ENCODE data around the gene PRKCH. TPM values are rescaled to one million over a fixed set of nuclear protein-coding genes. Genes with fewer than 3 reads are reported as not detected.

The PRKCH gene
- total RNA-seq, 1 experiment from 2014 or later, result 2.7 TPM

DNA sequence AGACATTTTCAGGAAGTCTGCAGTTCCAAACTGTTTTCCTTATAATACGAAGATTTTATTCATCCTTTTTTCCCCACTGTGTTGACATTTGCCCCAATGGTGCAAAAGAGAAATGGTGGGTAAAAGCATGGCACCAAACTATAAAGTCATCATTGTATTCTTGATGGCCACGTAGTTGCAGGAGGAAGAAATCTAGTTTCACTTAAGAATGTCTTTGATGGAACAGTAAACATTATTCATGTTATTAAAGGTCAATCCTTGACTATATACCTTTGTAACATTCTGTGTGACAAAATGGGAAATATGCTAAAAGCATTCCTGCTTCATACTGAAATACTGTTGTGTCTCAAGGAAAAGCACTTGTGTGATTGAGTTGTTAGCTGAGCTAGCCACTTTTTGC is 80.1 kb downstream of the PRKCH start:
- CTCF ChIA-PET, result no interaction called here
- DNase-seq (ENCODE audit: low read depth, low spot score) (no peak), ATAC-seq (no peak)
- Histone ChIP-seq H3K4me1 (ENCODE audit: control insufficient read depth, insufficient read depth, low read length) (no peaks in the 10 kb centered on the region), H3K27me3 (ENCODE audit: control insufficient read depth, insufficient read depth, low read length) (no peaks in the 10 kb centered on the region), H3K36me3 (ENCODE audit: control insufficient read depth, insufficient read depth, low read length) (no peaks in the 10 kb centered on the region), H3K27ac (ENCODE audit: low read length) (no peak overlapping the region), H3K9me3 (ENCODE audit: control insufficient read depth, insufficient read depth, low read depth, low read length) (no peaks in the 10 kb centered on the region), H3K4me3 (ENCODE audit: low read depth in 2 of 2, low read length in 2 of 2) (no peak overlapping the region)
- no TSS peak for BruUV-seq (replicated peaks)
- POLR2A ChIA-PET, result no interaction called here
- TF ChIP-seq, protein P1, sequence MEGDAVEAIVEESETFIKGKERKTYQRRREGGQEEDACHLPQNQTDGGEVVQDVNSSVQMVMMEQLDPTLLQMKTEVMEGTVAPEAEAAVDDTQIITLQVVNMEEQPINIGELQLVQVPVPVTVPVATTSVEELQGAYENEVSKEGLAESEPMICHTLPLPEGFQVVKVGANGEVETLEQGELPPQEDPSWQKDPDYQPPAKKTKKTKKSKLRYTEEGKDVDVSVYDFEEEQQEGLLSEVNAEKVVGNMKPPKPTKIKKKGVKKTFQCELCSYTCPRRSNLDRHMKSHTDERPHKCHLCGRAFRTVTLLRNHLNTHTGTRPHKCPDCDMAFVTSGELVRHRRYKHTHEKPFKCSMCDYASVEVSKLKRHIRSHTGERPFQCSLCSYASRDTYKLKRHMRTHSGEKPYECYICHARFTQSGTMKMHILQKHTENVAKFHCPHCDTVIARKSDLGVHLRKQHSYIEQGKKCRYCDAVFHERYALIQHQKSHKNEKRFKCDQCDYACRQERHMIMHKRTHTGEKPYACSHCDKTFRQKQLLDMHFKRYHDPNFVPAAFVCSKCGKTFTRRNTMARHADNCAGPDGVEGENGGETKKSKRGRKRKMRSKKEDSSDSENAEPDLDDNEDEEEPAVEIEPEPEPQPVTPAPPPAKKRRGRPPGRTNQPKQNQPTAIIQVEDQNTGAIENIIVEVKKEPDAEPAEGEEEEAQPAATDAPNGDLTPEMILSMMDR (IDR thresholded peaks at IDR 0.05), result no peak
- TF ChIP-seq TCF7L2 (IDR thresholded peaks at IDR 0.05; ENCODE audit: low read depth, low read length), result no peak
- no peak for TF ChIP-seq POLR2AphosphoS5 (IDR thresholded peaks at IDR 0.05; ENCODE audit: low read depth, low read length)
- TF ChIP-seq, protein P2, sequence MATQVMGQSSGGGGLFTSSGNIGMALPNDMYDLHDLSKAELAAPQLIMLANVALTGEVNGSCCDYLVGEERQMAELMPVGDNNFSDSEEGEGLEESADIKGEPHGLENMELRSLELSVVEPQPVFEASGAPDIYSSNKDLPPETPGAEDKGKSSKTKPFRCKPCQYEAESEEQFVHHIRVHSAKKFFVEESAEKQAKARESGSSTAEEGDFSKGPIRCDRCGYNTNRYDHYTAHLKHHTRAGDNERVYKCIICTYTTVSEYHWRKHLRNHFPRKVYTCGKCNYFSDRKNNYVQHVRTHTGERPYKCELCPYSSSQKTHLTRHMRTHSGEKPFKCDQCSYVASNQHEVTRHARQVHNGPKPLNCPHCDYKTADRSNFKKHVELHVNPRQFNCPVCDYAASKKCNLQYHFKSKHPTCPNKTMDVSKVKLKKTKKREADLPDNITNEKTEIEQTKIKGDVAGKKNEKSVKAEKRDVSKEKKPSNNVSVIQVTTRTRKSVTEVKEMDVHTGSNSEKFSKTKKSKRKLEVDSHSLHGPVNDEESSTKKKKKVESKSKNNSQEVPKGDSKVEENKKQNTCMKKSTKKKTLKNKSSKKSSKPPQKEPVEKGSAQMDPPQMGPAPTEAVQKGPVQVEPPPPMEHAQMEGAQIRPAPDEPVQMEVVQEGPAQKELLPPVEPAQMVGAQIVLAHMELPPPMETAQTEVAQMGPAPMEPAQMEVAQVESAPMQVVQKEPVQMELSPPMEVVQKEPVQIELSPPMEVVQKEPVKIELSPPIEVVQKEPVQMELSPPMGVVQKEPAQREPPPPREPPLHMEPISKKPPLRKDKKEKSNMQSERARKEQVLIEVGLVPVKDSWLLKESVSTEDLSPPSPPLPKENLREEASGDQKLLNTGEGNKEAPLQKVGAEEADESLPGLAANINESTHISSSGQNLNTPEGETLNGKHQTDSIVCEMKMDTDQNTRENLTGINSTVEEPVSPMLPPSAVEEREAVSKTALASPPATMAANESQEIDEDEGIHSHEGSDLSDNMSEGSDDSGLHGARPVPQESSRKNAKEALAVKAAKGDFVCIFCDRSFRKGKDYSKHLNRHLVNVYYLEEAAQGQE (IDR thresholded peaks at IDR 0.05; ENCODE audit: insufficient read depth in 1 of 2, low read depth in 2 of 2, low read length in 1 of 2), result no peak
- TF ChIP-seq SIN3A (IDR thresholded peaks at IDR 0.05; ENCODE audit: borderline replicate concordance, insufficient read depth, low read depth, low read length), result no peak
- intact Hi-C loops (cut with micrococcal nuclease; ENCODE audit: unreplicated experiment) (no loop called here), in situ Hi-C loops (cut with HindIII; ENCODE audit: low pct_unique_long_range_greater_than_20kb, low sequenced_read_pairs) (no loop called here)

DNA sequence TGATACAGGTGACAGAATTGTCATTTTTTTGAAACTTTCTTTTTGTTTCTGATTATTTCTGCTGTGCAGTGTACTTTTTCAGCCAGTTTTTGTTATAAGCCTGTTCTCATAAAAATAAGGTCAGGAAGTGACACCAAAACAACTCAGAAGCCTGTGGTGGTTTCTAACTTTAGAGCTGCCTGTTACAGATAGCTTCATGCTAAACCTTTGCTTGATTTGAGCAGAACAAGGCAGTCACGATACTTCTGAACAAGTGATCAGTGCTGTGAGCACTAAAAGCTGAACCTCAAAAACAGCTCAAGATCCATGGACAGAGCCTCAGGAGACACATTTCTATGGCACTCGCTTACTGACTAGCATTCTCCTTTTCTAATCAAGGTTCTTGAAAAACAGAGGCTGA is 82.0 kb downstream of the PRKCH start:
- CTCF ChIA-PET, result no interaction called here

More for the DNA sequence above, 82.0 kb downstream of the PRKCH start:
- no peaks in the 10 kb centered on the region for H3K27me3 ChIP-seq (ENCODE audit: control insufficient read depth, insufficient read depth, low read length)
- in situ Hi-C loops (cut with HindIII; ENCODE audit: low pct_unique_long_range_greater_than_20kb, low sequenced_read_pairs) (no loop called here), intact Hi-C loops (cut with micrococcal nuclease; ENCODE audit: unreplicated experiment) (no loop called here)
- no peaks in the 10 kb centered on the region for H3K36me3 ChIP-seq (ENCODE audit: control insufficient read depth, insufficient read depth, low read length)
- H3K4me3 ChIP-seq (ENCODE audit: low read depth in 2 of 2, low read length in 2 of 2), result no peak overlapping the region
- TF ChIP-seq, protein P1 (IDR thresholded peaks at IDR 0.05), result no peak
- TF ChIP-seq TCF7L2 (IDR thresholded peaks at IDR 0.05; ENCODE audit: low read depth, low read length) (no peak), SIN3A (IDR thresholded peaks at IDR 0.05; ENCODE audit: borderline replicate concordance, insufficient read depth, low read depth, low read length) (no peak), POLR2AphosphoS5 (IDR thresholded peaks at IDR 0.05; ENCODE audit: low read depth, low read length) (no peak)
- TF ChIP-seq, protein P2 (IDR thresholded peaks at IDR 0.05; ENCODE audit: insufficient read depth in 1 of 2, low read depth in 2 of 2, low read length in 1 of 2), result no peak
- no peak overlapping the region for H3K27ac ChIP-seq (ENCODE audit: low read length)
- POLR2A ChIA-PET, result no interaction called here
- H3K4me1 ChIP-seq (ENCODE audit: control insufficient read depth, insufficient read depth, low read length), result no peaks in the 10 kb centered on the region
- DNase-seq (ENCODE audit: low read depth, low spot score) (no peak), ATAC-seq (no peak)
- no TSS peak for BruUV-seq (replicated peaks)
- H3K9me3 ChIP-seq (ENCODE audit: control insufficient read depth, insufficient read depth, low read depth, low read length), result no peaks in the 10 kb centered on the region

Data from Panc1 (cell line).